GM04504 (cell line): ENCODE results near the gene EIF1B.

ENCODE experiments used
- DNase-seq: peaks from one replicate; pipeline ENCODE4 v3.0.0-alpha.2; 2012; ENCODE audit warnings: low read depth

Gene EIF1B

GRCh38 chr3:40308725-40309417, 636 bp upstream of the EIF1B start:
- no peak for DNase-seq

GRCh38 chr3:40309925-40310695, 603 bp downstream of the EIF1B start:
- DNase-seq: no peak

GRCh38 chr3:40310705-40311104, 1.2 kb downstream of the EIF1B start:
- no peak for DNase-seq

- no peak for DNase-seq
These were observed 3.2 kb downstream of the EIF1B start for GRCh38 chr3:40312661-40313226.

- no peak for DNase-seq
These were observed 4.7 kb downstream of the EIF1B start for GRCh38 chr3:40313975-40314860.

- no peak for DNase-seq
These were observed 7.8 kb downstream of the EIF1B start for GRCh38 chr3:40317061-40317855.

- no peak for DNase-seq
These were observed 12.3 kb downstream of the EIF1B start for GRCh38 chr3:40321818-40322217.

GRCh38 chr3:40323946-40324345, 14.4 kb downstream of the EIF1B start:
- no peak for DNase-seq

- no peak for DNase-seq
These were observed 15.1 kb downstream of the EIF1B start for GRCh38 chr3:40324621-40325020.

GRCh38 chr3:40325465-40325864, 16.0 kb downstream of the EIF1B start:
- no peak for DNase-seq

GRCh38 chr3:40328374-40328773, 18.9 kb downstream of the EIF1B start:
- DNase-seq: no peak

- DNase-seq: no peak
These were observed 19.6 kb downstream of the EIF1B start for GRCh38 chr3:40329071-40329470.

GRCh38 chr3:40332684-40333083, 23.2 kb downstream of the EIF1B start:
- DNase-seq: no peak

- no peak for DNase-seq
These were observed 23.9 kb downstream of the EIF1B start for GRCh38 chr3:40333416-40333815.

- no peak for DNase-seq
These were observed 24.3 kb downstream of the EIF1B start for GRCh38 chr3:40333852-40334251.

GRCh38 chr3:40336101-40336500, 26.6 kb downstream of the EIF1B start:
- no peak for DNase-seq

- no peak for DNase-seq
These were observed 27.1 kb downstream of the EIF1B start for GRCh38 chr3:40336511-40337135.

- DNase-seq: no peak
These were observed 27.9 kb downstream of the EIF1B start for GRCh38 chr3:40337136-40338108.

- no peak for DNase-seq
These were observed 30.4 kb downstream of the EIF1B start for GRCh38 chr3:40339871-40340270.
